GM13976 (cell line): ENCODE results near the gene TLR1.

Experiments used
- DNase-seq: peaks from one replicate; pipeline ENCODE4 v3.0.0; 2012; ENCODE audit warnings: low spot score
- in situ Hi-C: fragments of 300-500 bp; cut with MboI; formaldehyde crosslinking; loops from one replicate; pipeline ENCODE4 v1.12.0; 2022; ENCODE audit warnings: low sequenced_read_pairs, mixed read lengths, inconsistent platforms; ENCODE audit not compliant: unreplicated experiment
- TF ChIP-seq, protein P1 (sequence below): IDR thresholded peaks from 2 replicates; pipeline ENCODE4 v1.5.1; 2012; ENCODE audit warnings: borderline replicate concordance, mild to moderate bottlenecking; ENCODE audit not compliant: insufficient read depth; ENCODE audit errors: extremely low read depth, missing control alignments, control extremely low read depth

The TLR1 gene

DNA sequence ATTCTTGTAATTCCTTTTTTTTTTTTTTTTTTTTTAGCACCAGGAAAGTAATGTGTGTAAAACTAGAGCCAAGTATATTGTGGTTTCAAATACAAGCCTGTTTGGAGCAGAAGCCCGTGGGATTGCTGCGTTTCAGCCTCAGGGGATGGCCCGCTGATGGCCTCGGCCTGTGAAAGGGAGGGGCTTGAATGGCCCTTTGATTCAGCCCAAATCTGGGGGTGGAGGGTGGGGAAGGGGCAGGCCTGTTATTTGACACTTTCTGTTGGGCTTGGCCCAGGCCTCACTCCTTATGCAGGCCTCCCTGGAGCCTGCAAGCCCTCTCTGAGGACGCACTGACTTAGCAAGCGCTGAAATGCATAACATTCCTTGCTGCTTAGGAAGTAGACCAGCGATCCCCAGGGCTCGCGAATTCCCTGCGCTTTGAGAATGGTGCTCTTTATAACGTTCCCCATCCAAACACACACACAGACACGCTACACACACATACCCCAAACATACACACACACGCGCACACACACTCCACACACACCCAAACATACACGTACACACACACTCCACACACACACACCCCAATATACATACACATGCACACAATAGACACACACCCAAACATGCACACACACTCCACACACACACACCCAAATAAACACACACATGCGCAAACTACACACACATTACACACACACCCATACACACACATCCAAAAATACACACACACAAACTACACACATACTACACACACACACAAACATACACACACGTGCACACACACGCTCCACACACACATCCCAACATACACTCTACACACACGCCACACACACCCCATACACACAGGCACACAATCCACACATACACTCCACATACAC, 51.4 kb downstream of the TLR1 start:
- TF ChIP-seq, protein P1, sequence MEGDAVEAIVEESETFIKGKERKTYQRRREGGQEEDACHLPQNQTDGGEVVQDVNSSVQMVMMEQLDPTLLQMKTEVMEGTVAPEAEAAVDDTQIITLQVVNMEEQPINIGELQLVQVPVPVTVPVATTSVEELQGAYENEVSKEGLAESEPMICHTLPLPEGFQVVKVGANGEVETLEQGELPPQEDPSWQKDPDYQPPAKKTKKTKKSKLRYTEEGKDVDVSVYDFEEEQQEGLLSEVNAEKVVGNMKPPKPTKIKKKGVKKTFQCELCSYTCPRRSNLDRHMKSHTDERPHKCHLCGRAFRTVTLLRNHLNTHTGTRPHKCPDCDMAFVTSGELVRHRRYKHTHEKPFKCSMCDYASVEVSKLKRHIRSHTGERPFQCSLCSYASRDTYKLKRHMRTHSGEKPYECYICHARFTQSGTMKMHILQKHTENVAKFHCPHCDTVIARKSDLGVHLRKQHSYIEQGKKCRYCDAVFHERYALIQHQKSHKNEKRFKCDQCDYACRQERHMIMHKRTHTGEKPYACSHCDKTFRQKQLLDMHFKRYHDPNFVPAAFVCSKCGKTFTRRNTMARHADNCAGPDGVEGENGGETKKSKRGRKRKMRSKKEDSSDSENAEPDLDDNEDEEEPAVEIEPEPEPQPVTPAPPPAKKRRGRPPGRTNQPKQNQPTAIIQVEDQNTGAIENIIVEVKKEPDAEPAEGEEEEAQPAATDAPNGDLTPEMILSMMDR: no peak
- in situ Hi-C loops: loop anchor here (10.0 kb wide), 1 partner anchor 382 kb away; no protein-coding TSS in a partner anchor
- no peak for DNase-seq

- TF ChIP-seq, protein P1: no peak
- in situ Hi-C loops: loop anchor here (10.0 kb wide), 1 partner anchor 382 kb away; no protein-coding TSS in a partner anchor
Measured at GRCh38 chr4:38752372-38752940, 52.1 kb downstream of the TLR1 start.

DNA sequence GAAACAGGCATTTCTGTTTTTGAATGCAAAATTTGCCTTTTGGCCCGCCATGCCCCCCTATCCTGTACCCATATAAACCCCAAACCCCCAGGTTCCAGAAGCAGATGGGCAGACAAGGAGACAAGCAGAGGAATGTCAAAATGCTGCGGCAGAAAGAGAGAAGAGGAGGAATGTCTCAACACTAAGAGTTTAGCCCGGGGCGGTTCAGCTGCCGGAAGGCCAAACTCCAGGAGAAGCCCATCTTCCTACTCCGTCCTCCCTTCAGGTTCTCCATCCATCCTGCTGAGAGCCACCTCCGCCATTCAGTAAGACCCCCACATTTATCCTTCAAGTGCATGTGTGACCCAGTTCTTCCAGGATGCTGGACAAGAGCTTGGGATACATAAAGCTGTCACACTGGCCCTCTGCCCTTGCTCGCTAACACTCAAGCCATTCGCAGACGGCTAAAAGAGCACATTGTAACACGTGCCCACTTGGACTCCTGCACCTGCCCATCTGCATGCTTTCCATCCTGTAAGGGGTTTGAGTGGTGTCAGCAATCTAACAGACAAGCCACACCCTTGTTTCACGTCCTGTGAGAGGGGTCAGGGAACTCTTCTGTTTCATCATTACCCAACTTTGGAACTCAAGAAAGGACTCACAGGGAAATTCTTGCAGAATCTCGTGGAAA, 53.1 kb downstream of the TLR1 start:
- no peak for DNase-seq
- TF ChIP-seq, protein P1: no peak
- in situ Hi-C loops: loop anchor here (10.0 kb wide), 1 partner anchor 383 kb away; no protein-coding TSS in a partner anchor

More at GRCh38 chr4:38752372-38752940, 52.1 kb downstream of the TLR1 start:
- DNase-seq: peak; percentile 62

DNA sequence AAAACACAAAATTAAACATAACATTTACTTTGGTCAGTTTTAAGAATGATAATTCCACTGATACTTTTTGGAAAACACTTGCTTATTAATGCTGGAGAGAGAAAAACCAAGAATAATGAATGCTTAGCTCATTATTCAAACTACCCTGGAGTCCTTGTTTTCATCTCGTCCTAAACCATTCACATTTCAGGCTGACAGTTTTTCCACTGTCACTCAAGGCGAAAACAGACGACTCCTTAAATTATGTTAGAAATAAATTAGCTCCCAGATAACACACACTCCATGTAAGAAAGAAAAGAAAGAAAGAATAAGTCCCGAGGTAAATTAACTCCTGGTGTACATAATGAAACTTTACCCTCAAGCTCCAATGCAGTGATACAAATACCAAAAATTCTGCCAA, 55.3 kb downstream of the TLR1 start:
- in situ Hi-C loops: no loop called here
- TF ChIP-seq, protein P1: no peak
- no peak for DNase-seq

- no peak for DNase-seq
- in situ Hi-C loops: no loop called here
Measured at GRCh38 chr4:38747629-38748028, 57.0 kb downstream of the TLR1 start.

More at GRCh38 chr4:38747629-38748028, 57.0 kb downstream of the TLR1 start:
- TF ChIP-seq, protein P1: no peak
